Measurements from ENCODE around the gene DLG2.

Gene DLG2

GRCh38 chr11:84128840-84129239 lies 1498.3 kb downstream of the DLG2 start:
- TF ChIP-seq CTCF (IDR thresholded peaks at IDR 0.05; ENCODE audit: low read length, missing control alignments), result no peak
- no peak for DNase-seq (ENCODE audit: low read depth)
- no peak overlapping the region for H3K4me3 ChIP-seq (replicated peaks; ENCODE audit: low read depth, low read length)

GRCh38 chr11:84117394-84117793 lies 1509.8 kb downstream of the DLG2 start:
- no peak for DNase-seq (ENCODE audit: low read depth)
- H3K4me3 ChIP-seq (replicated peaks; ENCODE audit: low read depth, low read length), result no peak overlapping the region
- TF ChIP-seq CTCF (IDR thresholded peaks at IDR 0.05; ENCODE audit: low read length, missing control alignments), result no peak

GRCh38 chr11:84106541-84106940 lies 1520.6 kb downstream of the DLG2 start:
- no peak for DNase-seq (ENCODE audit: low read depth)
- no peak overlapping the region for H3K4me3 ChIP-seq (replicated peaks; ENCODE audit: low read depth, low read length)
- no peak for TF ChIP-seq CTCF (IDR thresholded peaks at IDR 0.05; ENCODE audit: low read length, missing control alignments)

- no peak for DNase-seq (ENCODE audit: low read depth)
- no peak overlapping the region for H3K4me3 ChIP-seq (replicated peaks; ENCODE audit: low read depth, low read length)
- TF ChIP-seq CTCF (IDR thresholded peaks at IDR 0.05; ENCODE audit: low read length, missing control alignments), result no peak
Measured at GRCh38 chr11:84105148-84105547, 1522.0 kb downstream of the DLG2 start.

- TF ChIP-seq CTCF (IDR thresholded peaks at IDR 0.05; ENCODE audit: low read length, missing control alignments), result no peak
- no peak overlapping the region for H3K4me3 ChIP-seq (replicated peaks; ENCODE audit: low read depth, low read length)
- no peak for DNase-seq (ENCODE audit: low read depth)
Measured at GRCh38 chr11:84103096-84103495, 1524.0 kb downstream of the DLG2 start.

- no peak for TF ChIP-seq CTCF (IDR thresholded peaks at IDR 0.05; ENCODE audit: low read length, missing control alignments)
- no peak overlapping the region for H3K4me3 ChIP-seq (replicated peaks; ENCODE audit: low read depth, low read length)
- DNase-seq (ENCODE audit: low read depth), result peak; percentile 4
Measured at GRCh38 chr11:84097186-84097585, 1530.0 kb downstream of the DLG2 start.

GRCh38 chr11:84091212-84091986 lies 1535.7 kb downstream of the DLG2 start:
- DNase-seq (ENCODE audit: low read depth), result no peak
- no peak overlapping the region for H3K4me3 ChIP-seq (replicated peaks; ENCODE audit: low read depth, low read length)
- TF ChIP-seq CTCF (IDR thresholded peaks at IDR 0.05; ENCODE audit: low read length, missing control alignments), result no peak
